WTC11 (cell line): ENCODE measurements around the gene ANKMY2.

Experiments used
- ESRRA ChIP-seq: sonication (generic); formaldehyde crosslinking; IDR thresholded peaks from 2 replicates; pipeline ENCODE4 v1.8.1; 2022; ENCODE audit warnings: mild to moderate bottlenecking, missing genetic modification reagents, borderline replicate concordance
- NFE2L1 ChIP-seq: sonication (generic); formaldehyde crosslinking; IDR thresholded peaks from 2 replicates; pipeline ENCODE4 v1.8.1; 2023; ENCODE audit warnings: missing genetic modification reagents
- NFYB ChIP-seq: sonication (generic); formaldehyde crosslinking; conservative IDR thresholded peaks from 2 replicates; pipeline ENCODE4 v1.8.0; 2022; ENCODE audit warnings: low read depth, missing genetic modification reagents
- NR2C2 ChIP-seq: sonication (generic); formaldehyde crosslinking; IDR thresholded peaks from 2 replicates; pipeline ENCODE4 v1.8.0; 2022; ENCODE audit warnings: mild to moderate bottlenecking, missing genetic modification reagents
- SMAD3 ChIP-seq: sonication (generic); formaldehyde crosslinking; IDR thresholded peaks from 2 replicates; pipeline ENCODE4 v1.8.0; 2022; ENCODE audit warnings: missing genetic modification reagents, mild to moderate bottlenecking, borderline replicate concordance
- SP1 ChIP-seq: sonication (generic); formaldehyde crosslinking; conservative IDR thresholded peaks from 2 replicates; pipeline ENCODE4 v1.8.1; 2022; ENCODE audit warnings: missing genetic modification reagents
- TF ChIP-seq, protein P1 (sequence below): fragments of 200-600 bp; IDR thresholded peaks from 2 replicates; pipeline ENCODE4 v1.8.0; 2022; ENCODE audit warnings: antibody characterized with exemption
- TF ChIP-seq, protein P2 (sequence below): sonication (generic); formaldehyde crosslinking; IDR thresholded peaks from 2 replicates; pipeline ENCODE4 v1.8.1; 2023; ENCODE audit warnings: mild to moderate bottlenecking, moderate library complexity, missing genetic modification reagents
- TF ChIP-seq, protein P3 (sequence below): sonication (generic); formaldehyde crosslinking; IDR thresholded peaks from 2 replicates; pipeline ENCODE4 v1.8.0; 2022; ENCODE audit warnings: mild to moderate bottlenecking, missing genetic modification reagents
- TF ChIP-seq, protein P4 (sequence below): sonication (generic); formaldehyde crosslinking; IDR thresholded peaks from 2 replicates; pipeline ENCODE4 v1.8.1; 2023; ENCODE audit warnings: mild to moderate bottlenecking, missing genetic modification reagents, moderate library complexity
- TF ChIP-seq, protein P5 (sequence below): sonication (generic); formaldehyde crosslinking; IDR thresholded peaks from 2 replicates; pipeline ENCODE4 v1.8.1; 2022; ENCODE audit warnings: low read depth, missing genetic modification reagents, borderline replicate concordance

DNA sequence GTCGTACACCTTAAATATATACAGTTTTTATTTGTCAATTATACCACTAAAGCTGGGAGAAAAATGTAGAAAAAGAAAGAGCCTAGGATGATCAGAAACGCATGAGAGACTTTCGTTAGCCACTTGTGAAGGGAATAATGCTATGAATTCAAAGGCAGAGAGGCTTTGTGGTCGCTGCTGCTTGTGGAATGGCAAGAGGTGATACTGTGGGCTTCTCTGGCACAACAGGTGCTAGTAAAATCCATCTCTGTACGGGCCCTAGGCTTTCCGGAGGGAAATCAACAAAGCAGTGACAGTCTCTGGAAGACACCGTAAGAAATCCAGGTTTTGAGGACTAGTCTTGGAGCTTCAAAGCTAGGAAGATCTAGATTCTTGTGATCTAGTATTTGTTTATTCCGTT lies 66.3 kb downstream of the ANKMY2 start:
- TF ChIP-seq NFE2L1 (CRISPR knock-in tag) (no peak), SP1 (CRISPR knock-in tag) (no peak), NFYB (CRISPR knock-in tag) (no peak), NR2C2 (CRISPR knock-in tag) (no peak), SMAD3 (CRISPR knock-in tag) (no peak), ESRRA (CRISPR knock-in tag) (no peak)
- TF ChIP-seq, protein P1, sequence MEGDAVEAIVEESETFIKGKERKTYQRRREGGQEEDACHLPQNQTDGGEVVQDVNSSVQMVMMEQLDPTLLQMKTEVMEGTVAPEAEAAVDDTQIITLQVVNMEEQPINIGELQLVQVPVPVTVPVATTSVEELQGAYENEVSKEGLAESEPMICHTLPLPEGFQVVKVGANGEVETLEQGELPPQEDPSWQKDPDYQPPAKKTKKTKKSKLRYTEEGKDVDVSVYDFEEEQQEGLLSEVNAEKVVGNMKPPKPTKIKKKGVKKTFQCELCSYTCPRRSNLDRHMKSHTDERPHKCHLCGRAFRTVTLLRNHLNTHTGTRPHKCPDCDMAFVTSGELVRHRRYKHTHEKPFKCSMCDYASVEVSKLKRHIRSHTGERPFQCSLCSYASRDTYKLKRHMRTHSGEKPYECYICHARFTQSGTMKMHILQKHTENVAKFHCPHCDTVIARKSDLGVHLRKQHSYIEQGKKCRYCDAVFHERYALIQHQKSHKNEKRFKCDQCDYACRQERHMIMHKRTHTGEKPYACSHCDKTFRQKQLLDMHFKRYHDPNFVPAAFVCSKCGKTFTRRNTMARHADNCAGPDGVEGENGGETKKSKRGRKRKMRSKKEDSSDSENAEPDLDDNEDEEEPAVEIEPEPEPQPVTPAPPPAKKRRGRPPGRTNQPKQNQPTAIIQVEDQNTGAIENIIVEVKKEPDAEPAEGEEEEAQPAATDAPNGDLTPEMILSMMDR, result no peak
- TF ChIP-seq, protein P2, sequence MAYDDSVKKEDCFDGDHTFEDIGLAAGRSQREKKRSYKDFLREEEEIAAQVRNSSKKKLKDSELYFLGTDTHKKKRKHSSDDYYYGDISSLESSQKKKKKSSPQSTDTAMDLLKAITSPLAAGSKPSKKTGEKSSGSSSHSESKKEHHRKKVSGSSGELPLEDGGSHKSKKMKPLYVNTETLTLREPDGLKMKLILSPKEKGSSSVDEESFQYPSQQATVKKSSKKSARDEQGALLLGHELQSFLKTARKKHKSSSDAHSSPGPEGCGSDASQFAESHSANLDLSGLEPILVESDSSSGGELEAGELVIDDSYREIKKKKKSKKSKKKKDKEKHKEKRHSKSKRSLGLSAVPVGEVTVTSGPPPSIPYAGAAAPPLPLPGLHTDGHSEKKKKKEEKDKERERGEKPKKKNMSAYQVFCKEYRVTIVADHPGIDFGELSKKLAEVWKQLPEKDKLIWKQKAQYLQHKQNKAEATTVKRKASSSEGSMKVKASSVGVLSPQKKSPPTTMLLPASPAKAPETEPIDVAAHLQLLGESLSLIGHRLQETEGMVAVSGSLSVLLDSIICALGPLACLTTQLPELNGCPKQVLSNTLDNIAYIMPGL, result no peak
- TF ChIP-seq, protein P3, sequence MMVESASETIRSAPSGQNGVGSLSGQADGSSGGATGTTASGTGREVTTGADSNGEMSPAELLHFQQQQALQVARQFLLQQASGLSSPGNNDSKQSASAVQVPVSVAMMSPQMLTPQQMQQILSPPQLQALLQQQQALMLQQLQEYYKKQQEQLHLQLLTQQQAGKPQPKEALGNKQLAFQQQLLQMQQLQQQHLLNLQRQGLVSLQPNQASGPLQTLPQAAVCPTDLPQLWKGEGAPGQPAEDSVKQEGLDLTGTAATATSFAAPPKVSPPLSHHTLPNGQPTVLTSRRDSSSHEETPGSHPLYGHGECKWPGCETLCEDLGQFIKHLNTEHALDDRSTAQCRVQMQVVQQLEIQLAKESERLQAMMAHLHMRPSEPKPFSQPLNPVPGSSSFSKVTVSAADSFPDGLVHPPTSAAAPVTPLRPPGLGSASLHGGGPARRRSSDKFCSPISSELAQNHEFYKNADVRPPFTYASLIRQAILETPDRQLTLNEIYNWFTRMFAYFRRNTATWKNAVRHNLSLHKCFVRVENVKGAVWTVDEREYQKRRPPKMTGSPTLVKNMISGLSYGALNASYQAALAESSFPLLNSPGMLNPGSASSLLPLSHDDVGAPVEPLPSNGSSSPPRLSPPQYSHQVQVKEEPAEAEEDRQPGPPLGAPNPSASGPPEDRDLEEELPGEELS (CRISPR knock-in tag), result no peak
- TF ChIP-seq, protein P4, sequence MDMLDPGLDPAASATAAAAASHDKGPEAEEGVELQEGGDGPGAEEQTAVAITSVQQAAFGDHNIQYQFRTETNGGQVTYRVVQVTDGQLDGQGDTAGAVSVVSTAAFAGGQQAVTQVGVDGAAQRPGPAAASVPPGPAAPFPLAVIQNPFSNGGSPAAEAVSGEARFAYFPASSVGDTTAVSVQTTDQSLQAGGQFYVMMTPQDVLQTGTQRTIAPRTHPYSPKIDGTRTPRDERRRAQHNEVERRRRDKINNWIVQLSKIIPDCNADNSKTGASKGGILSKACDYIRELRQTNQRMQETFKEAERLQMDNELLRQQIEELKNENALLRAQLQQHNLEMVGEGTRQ (CRISPR knock-in tag), result no peak
- TF ChIP-seq, protein P5, sequence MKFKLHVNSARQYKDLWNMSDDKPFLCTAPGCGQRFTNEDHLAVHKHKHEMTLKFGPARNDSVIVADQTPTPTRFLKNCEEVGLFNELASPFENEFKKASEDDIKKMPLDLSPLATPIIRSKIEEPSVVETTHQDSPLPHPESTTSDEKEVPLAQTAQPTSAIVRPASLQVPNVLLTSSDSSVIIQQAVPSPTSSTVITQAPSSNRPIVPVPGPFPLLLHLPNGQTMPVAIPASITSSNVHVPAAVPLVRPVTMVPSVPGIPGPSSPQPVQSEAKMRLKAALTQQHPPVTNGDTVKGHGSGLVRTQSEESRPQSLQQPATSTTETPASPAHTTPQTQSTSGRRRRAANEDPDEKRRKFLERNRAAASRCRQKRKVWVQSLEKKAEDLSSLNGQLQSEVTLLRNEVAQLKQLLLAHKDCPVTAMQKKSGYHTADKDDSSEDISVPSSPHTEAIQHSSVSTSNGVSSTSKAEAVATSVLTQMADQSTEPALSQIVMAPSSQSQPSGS, result no peak
